SK-N-SH (cell line): ENCODE results near the gene GUCA1C. TPM values are rescaled to one million over a fixed set of nuclear protein-coding genes. Genes with fewer than 3 reads are reported as not detected.

ENCODE experiments used
- CTCF ChIA-PET: fragments of 300-600, 350-600 bp; formaldehyde crosslinking; extraction: SDS; loops from one replicate; lab custom pipeline; 2021; lab: Yijun Ruan, JAX
- POLR2A ChIA-PET: fragments of 350-600 bp; sonication (Branson Sonifier 250); formaldehyde crosslinking; extraction: SDS; loops from one replicate; lab custom pipeline; 2020; ENCODE audit warnings: antibody characterized with exemption, inconsistent platforms; lab: Yijun Ruan, JAX
- DNase-seq: peaks from one replicate; pipeline ENCODE4 v3.0.0; 2012
- H2AFZ ChIP-seq: fragments of 200-600 bp; sonication (generic); 2 replicates; pipeline ENCODE4 v1.8.1; 2016; ENCODE audit warnings: antibody characterized with exemption, mild to moderate bottlenecking, low read depth
- H3F3A ChIP-seq: fragments of 200-600 bp; sonication (generic); replicated peaks from 2 replicates; pipeline ENCODE3; 2016; ENCODE audit warnings: antibody characterized with exemption, mild to moderate bottlenecking; ENCODE audit not compliant: insufficient read depth
- H3K27ac ChIP-seq, 2 experiments: fragments of 200-500 bp in 1 of 2; fragments of 200-600 bp in 1 of 2; sonication (Bioruptor generic) in 1 of 2; sonication (generic), shearing (Covaris generic) in 1 of 2; 2 replicates each; pipeline versions ENCODE4 v1.5.1 to v1.6.1; 2014 to 2016; ENCODE audit warnings: low read depth in 2 of 2, inconsistent platforms in 1 of 2, low read length in 1 of 2, mild to moderate bottlenecking in 1 of 2, mixed read lengths in 1 of 2
- H3K27me3 ChIP-seq: fragments of 200-600 bp; sonication (generic), shearing (Covaris generic); 2 replicates; pipeline ENCODE4 v1.6.1; 2016; ENCODE audit warnings: mixed run types; ENCODE audit not compliant: insufficient read depth
- H3K36me3 ChIP-seq, 2 experiments: fragments of 200-500 bp in 1 of 2; fragments of 200-600 bp in 1 of 2; sonication (Bioruptor generic) in 1 of 2; sonication (generic) in 1 of 2; replicated peaks in 1 of 2; 2 replicates each; pipeline versions ENCODE3 to v1.5.1; 2014 to 2016; ENCODE audit warnings: low read length in 1 of 2, mild to moderate bottlenecking in 1 of 2; ENCODE audit not compliant: insufficient read depth in 2 of 2, control insufficient read depth in 1 of 2
- H3K4me1 ChIP-seq, 2 experiments: fragments of 200-500 bp in 1 of 2; fragments of 200-600 bp in 1 of 2; sonication (Bioruptor generic) in 1 of 2; sonication (generic), shearing (Covaris generic) in 1 of 2; 2 replicates each; pipeline versions ENCODE4 v1.5.1 to v1.6.1; 2014 to 2016; ENCODE audit warnings: low read depth in 1 of 2, low read length in 1 of 2, mixed run types in 1 of 2; ENCODE audit not compliant: insufficient read depth in 2 of 2, control insufficient read depth in 1 of 2
- H3K4me2 ChIP-seq: fragments of 200-600 bp; sonication (generic), shearing (Covaris generic); 2 replicates; pipeline ENCODE4 v1.6.1; 2017; ENCODE audit warnings: mixed run types
- H3K4me3 ChIP-seq, 2 experiments: fragments of 200-500 bp in 1 of 2; fragments of 200-600 bp in 1 of 2; sonication (Bioruptor generic) in 1 of 2; sonication (generic), shearing (Covaris generic) in 1 of 2; 2 replicates each; pipeline versions ENCODE4 v1.5.1 to v1.8.1; 2014 to 2016; ENCODE audit warnings: low read depth in 2 of 2, inconsistent platforms in 1 of 2, low read length in 1 of 2, mild to moderate bottlenecking in 1 of 2, mixed read lengths in 1 of 2, moderate library complexity in 1 of 2
- H3K79me2 ChIP-seq: fragments of 200-600 bp; sonication (generic); 2 replicates; pipeline ENCODE4 v1.8.1; 2017; ENCODE audit warnings: mild to moderate bottlenecking; ENCODE audit not compliant: insufficient read depth
- H3K9ac ChIP-seq: fragments of 200-600 bp; sonication (generic); 2 replicates; pipeline ENCODE4 v1.6.1; 2017; ENCODE audit warnings: mixed run types
- H3K9me2 ChIP-seq: fragments of 200-600 bp; sonication (generic); 2 replicates; pipeline ENCODE4 v1.6.1; 2017; ENCODE audit warnings: mixed run types
- H3K9me3 ChIP-seq: fragments of 200-600 bp; sonication (generic); 2 replicates; pipeline ENCODE4 v1.6.1; 2017; ENCODE audit warnings: mixed run types, mild to moderate bottlenecking, moderate library complexity
- H4K20me1 ChIP-seq: fragments of 200-600 bp; sonication (generic); 2 replicates; pipeline ENCODE4 v1.6.1; 2017; ENCODE audit warnings: mild to moderate bottlenecking, mixed run types; ENCODE audit not compliant: insufficient read depth
- EZH2phosphoT487 ChIP-seq: fragments of 200-600 bp; sonication (generic); IDR thresholded peaks from 2 replicates; pipeline ENCODE4 v1.6.1; 2017; ENCODE audit warnings: low read depth, mixed run types, mild to moderate bottlenecking, antibody characterized with exemption, moderate library complexity, borderline replicate concordance
- IRF3 ChIP-seq: fragments of 150-350 bp; IDR thresholded peaks from 2 replicates; pipeline ENCODE4 v1.6.1; 2016; ENCODE audit warnings: mild to moderate bottlenecking, low read depth, low read length
- MAX ChIP-seq: IDR thresholded peaks from 2 replicates; pipeline ENCODE4 v1.4.0; 2012; ENCODE audit warnings: low read depth
- NFIC ChIP-seq: IDR thresholded peaks from 2 replicates; pipeline ENCODE4 v1.4.0; 2012; ENCODE audit warnings: borderline replicate concordance
- NRF1 ChIP-seq: IDR thresholded peaks from 2 replicates; pipeline ENCODE4 v1.6.1; 2012; ENCODE audit warnings: low read depth, mild to moderate bottlenecking, low read length
- PBX3 ChIP-seq: IDR thresholded peaks from 2 replicates; pipeline ENCODE4; 2012
- RAD21 ChIP-seq: IDR thresholded peaks from 2 replicates; pipeline ENCODE4 v1.6.1; 2012; ENCODE audit warnings: mild to moderate bottlenecking, low read length
- RCOR1 ChIP-seq: fragments of 150-350 bp; IDR thresholded peaks from 2 replicates; pipeline ENCODE4 v1.6.1; 2017; ENCODE audit warnings: antibody characterized with exemption, low read length
- RFX5 ChIP-seq: IDR thresholded peaks from 2 replicates; pipeline ENCODE4 v1.6.1; 2012; ENCODE audit warnings: mild to moderate bottlenecking, improper control_type of control experiment, low read length
- RXRA ChIP-seq: IDR thresholded peaks from 2 replicates; pipeline ENCODE4 v1.4.0; 2012; ENCODE audit warnings: low read depth, mild to moderate bottlenecking, borderline replicate concordance
- USF1 ChIP-seq: IDR thresholded peaks from 2 replicates; pipeline ENCODE4 v1.4.0; 2012; ENCODE audit warnings: low read depth, borderline replicate concordance
- YY1 ChIP-seq: IDR thresholded peaks from 2 replicates; pipeline ENCODE4 v1.4.0; 2012; ENCODE audit warnings: low read depth, mild to moderate bottlenecking
- WGBS: methylation state at CpG from one replicate; pipeline ENCODE4 v1.1.6; 2017; ENCODE audit warnings: low lambda C conversion rate; 5-methylcytosine and 5-hydroxymethylcytosine counted together
- polyA plus RNA-seq, 3 experiments: library from polyadenylated mRNA; depleted of rRNA; stranded (reverse); fragments of >200 nt; gene quantifications; 2 replicates each; pipeline ENCODE4 v1.2.3, GENCODE V29; 2012

GUCA1C gene
- polyA plus RNA-seq, 1 of the 3 experiments (the other 2 are of a cell fraction): not detected

- no peak overlapping the region for H3K4me2 ChIP-seq
- H3K27me3 ChIP-seq: no peaks in the 10 kb centered on the region
- ChIA-PET POLR2A (no interaction called here), CTCF (interaction anchor here (1.2 to 3.7 kb wide), 3 partner anchors 9 to 245 kb away, joined by 4 to 29 read pairs (median 18); no protein-coding TSS in a partner anchor)
- no peaks in the 10 kb centered on the region for H4K20me1 ChIP-seq
- H3K27ac ChIP-seq: no peak overlapping the region
- no peaks in the 10 kb centered on the region for H3K36me3 ChIP-seq
- no peaks in the 10 kb centered on the region for H3K9me2 ChIP-seq
- no peak overlapping the region for H3K9ac ChIP-seq
- no peaks in the 10 kb centered on the region for H3K9me3 ChIP-seq
- no peak overlapping the region for H2AFZ ChIP-seq
- H3K79me2 ChIP-seq: no peaks in the 10 kb centered on the region
- TF ChIP-seq EZH2phosphoT487 (no peak), RFX5 (no peak), USF1 (no peak), PBX3 (no peak)
- no peak for DNase-seq
- H3K4me3 ChIP-seq: no peak overlapping the region
- 62% methylated on average over 1 of the region's 1 CpG for WGBS
- H3K4me1 ChIP-seq: no peaks in the 10 kb centered on the region; a peak in 1 of 4 replicates
- peaks cover 4% of the 10 kb centered on the region for H3F3A ChIP-seq
Measured at GRCh38 chr3:108907194-108907593, 46.5 kb downstream of the GUCA1C start.

GRCh38 chr3:108899530-108899929, 54.1 kb downstream of the GUCA1C start:
- Histone ChIP-seq H3K9ac (no peak overlapping the region), H3F3A (no peaks in the 10 kb centered on the region), H3K4me3 (no peak overlapping the region), H3K4me2 (no peak overlapping the region), H3K36me3 (no peaks in the 10 kb centered on the region), H3K9me2 (no peaks in the 10 kb centered on the region), H3K4me1 (no peaks in the 10 kb centered on the region; a peak in 1 of 4 replicates), H3K79me2 (no peaks in the 10 kb centered on the region), H3K27ac (no peak overlapping the region), H3K27me3 (no peaks in the 10 kb centered on the region), H4K20me1 (no peaks in the 10 kb centered on the region), H2AFZ (no peak overlapping the region), H3K9me3 (no peaks in the 10 kb centered on the region)
- CTCF ChIA-PET: interaction anchor here (7.7 kb wide), 1 partner anchor 15 kb away, joined by 42 read pairs; no protein-coding TSS in a partner anchor
- WGBS: 55% methylated on average over 3 of the region's 3 CpGs
- DNase-seq: no peak
- no peak for TF ChIP-seq IRF3
- no peak for TF ChIP-seq RCOR1
- TF ChIP-seq NRF1: no peak
- no peak for TF ChIP-seq NFIC
- TF ChIP-seq RAD21: no peak
- TF ChIP-seq MAX: no peak
- TF ChIP-seq YY1: no peak
- TF ChIP-seq RFX5: no peak
- no peak for TF ChIP-seq RXRA
- POLR2A ChIA-PET: no interaction called here
